Measurements from ENCODE around the gene CISD2. TPM values are rescaled to one million over a fixed set of nuclear protein-coding genes. Genes with fewer than 3 reads are reported as not detected.
"Not testable (repeated sequence)": the region's sequence is repeated elsewhere in the genome, so short reads cannot be mapped to it uniquely, and the experiment has no call there.

Gene CISD2
- total RNA-seq, 1 donor from 2014 or later: 39.3 TPM

GRCh38 chr4:102918859-102919258, 50.1 kb downstream of the CISD2 start:
- no peak for DNase-seq (ENCODE audit: low spot score)

- DNase-seq (ENCODE audit: low spot score): not testable (repeated sequence)
Measured at GRCh38 chr4:102919697-102920096, 50.9 kb downstream of the CISD2 start.

- no peak for DNase-seq (ENCODE audit: low spot score)
Measured at GRCh38 chr4:102935716-102936115, 66.9 kb downstream of the CISD2 start.

GRCh38 chr4:102938063-102938462, 69.3 kb downstream of the CISD2 start:
- DNase-seq (ENCODE audit: low spot score): not testable (repeated sequence)

Other genes starting within 250 kb of the CISD2 start
- gene MANBA, start 108.0 kb upstream of the CISD2 start, total RNA-seq: 42.1 TPM
- 257 TPM for gene UBE2D3, start 41.4 kb upstream of the CISD2 start, total RNA-seq
- gene SLC9B1, start 150.7 kb downstream of the CISD2 start, total RNA-seq: 0.81 TPM
- gene SLC9B2, start 207.8 kb downstream of the CISD2 start, total RNA-seq: 9.3 TPM
- 71.8 TPM for gene BDH2, start 230.8 kb downstream of the CISD2 start, total RNA-seq